Hepatocyte (in vitro differentiated cells): ENCODE data around the gene ZNF586. TPM values are rescaled to one million over a fixed set of nuclear protein-coding genes. Genes with fewer than 3 reads are reported as not detected.
A peak's percentile ranks its signal among the peaks of the same experiment; 100 is the strongest.

ENCODE experiments used
- DNase-seq: peaks from one replicate; pipeline ENCODE4 v3.0.0-alpha.2; 2016; ENCODE audit warnings: low spot score
- H2AFZ ChIP-seq: fragments of 200-600 bp; sonication (generic); 2 replicates; pipeline ENCODE4 v1.6.0; 2016; ENCODE audit warnings: antibody characterized with exemption, mild to moderate bottlenecking
- H3K27ac ChIP-seq: fragments of 200-600 bp; sonication (generic); 2 replicates; pipeline ENCODE4 v1.5.1; 2016; ENCODE audit warnings: mild to moderate bottlenecking
- H3K27me3 ChIP-seq: fragments of 200-600 bp; sonication (generic); 2 replicates; pipeline ENCODE4 v1.6.1; 2016
- H3K36me3 ChIP-seq: fragments of 200-600 bp; sonication (generic); replicated peaks from 2 replicates; pipeline ENCODE4 v1.5.1; 2016; ENCODE audit warnings: low read depth; ENCODE audit not compliant: insufficient read depth
- H3K4me1 ChIP-seq: fragments of 200-600 bp; sonication (generic); 2 replicates; pipeline ENCODE4 v1.5.1; 2016; ENCODE audit warnings: mild to moderate bottlenecking, moderate library complexity; ENCODE audit not compliant: insufficient read depth
- H3K4me2 ChIP-seq: fragments of 200-600 bp; sonication (generic); 2 replicates; pipeline ENCODE4 v1.6.0; 2016
- H3K4me3 ChIP-seq: fragments of 200-600 bp; sonication (generic); 2 replicates; pipeline ENCODE4 v1.5.1; 2016; ENCODE audit warnings: mild to moderate bottlenecking
- H3K79me2 ChIP-seq: fragments of 200-600 bp; sonication (generic); 2 replicates; pipeline ENCODE4 v1.6.0; 2017; ENCODE audit warnings: mild to moderate bottlenecking
- H3K9me2 ChIP-seq: fragments of 200-600 bp; sonication (generic); replicated peaks from 2 replicates; pipeline ENCODE4 v1.6.0; 2017; ENCODE audit warnings: mild to moderate bottlenecking; ENCODE audit not compliant: insufficient read depth
- H3K9me3 ChIP-seq: fragments of 200-600 bp; sonication (generic); 2 replicates; pipeline ENCODE4 v1.5.1; 2016; ENCODE audit warnings: low read depth, mild to moderate bottlenecking
- H4K20me1 ChIP-seq: fragments of 200-600 bp; sonication (generic); 2 replicates; pipeline ENCODE4 v1.6.0; 2016; ENCODE audit warnings: mild to moderate bottlenecking; ENCODE audit not compliant: insufficient read depth, poor library complexity, severe bottlenecking
- EZH2 ChIP-seq: fragments of 200-600 bp; sonication (generic); IDR thresholded peaks from 2 replicates; pipeline ENCODE4 v1.6.1; 2016; ENCODE audit warnings: antibody characterized with exemption, mild to moderate bottlenecking, borderline replicate concordance
- EZH2phosphoT487 ChIP-seq: fragments of 200-600 bp; sonication (generic); IDR thresholded peaks from one replicate; pipeline ENCODE4 v1.6.1; 2018; ENCODE audit warnings: antibody characterized with exemption, mild to moderate bottlenecking, low read depth, moderate library complexity; ENCODE audit not compliant: unreplicated experiment, severe bottlenecking
- WGBS: methylation state at CpG from one replicate; pipeline ENCODE4 v1.1.6; 2016; ENCODE audit warnings: low lambda C conversion rate; ENCODE audit errors: missing lambda C conversion rate; 5-methylcytosine and 5-hydroxymethylcytosine counted together
- polyA plus RNA-seq: library from polyadenylated mRNA; unstranded; fragments of >200 nt; fragmentation: Nextera tagmentation; extraction: Ambion mirVana; gene quantifications from 2 replicates; pipeline ENCODE4 v1.2.1, GENCODE V29; 2016
- total RNA-seq: library from RNA; depleted of rRNA; stranded (reverse); fragments of >200 nt; gene quantifications from 2 replicates; pipeline ENCODE4 v1.2.3, GENCODE V29; 2014
- TF ChIP-seq, protein P1 (sequence below): fragments of 200-600 bp; sonication (generic); IDR thresholded peaks from 2 replicates; pipeline ENCODE4 v1.5.1; 2016; ENCODE audit warnings: antibody characterized with exemption, mild to moderate bottlenecking; ENCODE audit not compliant: poor library complexity

Gene ZNF586
- total and polyA plus RNA-seq, 2 experiments from 2014 or later = 11.2 to 22.5 TPM

DNA sequence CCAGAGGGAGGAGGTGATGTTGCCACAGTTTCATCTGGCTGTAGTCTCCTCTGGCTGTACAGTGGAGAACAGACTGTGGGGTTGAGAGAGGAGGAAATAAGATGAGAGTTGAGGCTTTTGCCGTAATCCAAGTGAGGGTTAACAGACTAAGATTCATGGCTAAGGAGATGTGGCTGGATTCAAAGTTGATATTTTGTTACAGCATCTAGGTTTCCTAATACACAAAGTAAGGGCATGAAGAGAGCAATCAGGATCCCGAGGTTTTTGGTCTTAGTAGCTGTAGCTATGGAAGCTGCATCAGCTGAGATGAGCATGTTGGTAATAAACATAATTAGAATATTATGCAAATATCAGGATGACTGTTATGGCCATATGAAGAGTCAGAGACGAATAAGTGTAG lies 21.4 kb upstream of the ZNF586 start:
- TF ChIP-seq EZH2phosphoT487 (no peak), EZH2 (no peak)
- TF ChIP-seq, protein P1, sequence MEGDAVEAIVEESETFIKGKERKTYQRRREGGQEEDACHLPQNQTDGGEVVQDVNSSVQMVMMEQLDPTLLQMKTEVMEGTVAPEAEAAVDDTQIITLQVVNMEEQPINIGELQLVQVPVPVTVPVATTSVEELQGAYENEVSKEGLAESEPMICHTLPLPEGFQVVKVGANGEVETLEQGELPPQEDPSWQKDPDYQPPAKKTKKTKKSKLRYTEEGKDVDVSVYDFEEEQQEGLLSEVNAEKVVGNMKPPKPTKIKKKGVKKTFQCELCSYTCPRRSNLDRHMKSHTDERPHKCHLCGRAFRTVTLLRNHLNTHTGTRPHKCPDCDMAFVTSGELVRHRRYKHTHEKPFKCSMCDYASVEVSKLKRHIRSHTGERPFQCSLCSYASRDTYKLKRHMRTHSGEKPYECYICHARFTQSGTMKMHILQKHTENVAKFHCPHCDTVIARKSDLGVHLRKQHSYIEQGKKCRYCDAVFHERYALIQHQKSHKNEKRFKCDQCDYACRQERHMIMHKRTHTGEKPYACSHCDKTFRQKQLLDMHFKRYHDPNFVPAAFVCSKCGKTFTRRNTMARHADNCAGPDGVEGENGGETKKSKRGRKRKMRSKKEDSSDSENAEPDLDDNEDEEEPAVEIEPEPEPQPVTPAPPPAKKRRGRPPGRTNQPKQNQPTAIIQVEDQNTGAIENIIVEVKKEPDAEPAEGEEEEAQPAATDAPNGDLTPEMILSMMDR = no peak
- Histone ChIP-seq H2AFZ (no peak overlapping the region), H3K27ac (peak overlapping the region; percentile 90), H3K9me2 (no peaks in the 10 kb centered on the region), H3K4me1 (peaks cover 14% of the 10 kb centered on the region), H3K27me3 (no peaks in the 10 kb centered on the region), H4K20me1 (no peaks in the 10 kb centered on the region), H3K9me3 (peaks cover 4% of the 10 kb centered on the region), H3K79me2 (peaks cover 40% of the 10 kb centered on the region), H3K36me3 (peaks cover 11% of the 10 kb centered on the region), H3K4me2 (peak overlapping the region; percentile 83), H3K4me3 (peak overlapping the region; percentile 61)
- WGBS = 97% methylated on average over 3 of the region's 3 CpGs
- DNase-seq = no peak

- WGBS = 97% methylated on average over 10 of the region's 10 CpGs
- TF ChIP-seq EZH2 (no peak), EZH2phosphoT487 (no peak)
- TF ChIP-seq, protein P1 = no peak
- DNase-seq = no peak
- Histone ChIP-seq H3K36me3 (peaks cover 30% of the 10 kb centered on the region), H4K20me1 (no peaks in the 10 kb centered on the region), H3K4me2 (no peak overlapping the region), H3K27ac (no peak overlapping the region), H3K4me3 (no peak overlapping the region), H3K27me3 (no peaks in the 10 kb centered on the region), H3K9me3 (peaks cover 21% of the 10 kb centered on the region), H3K9me2 (no peaks in the 10 kb centered on the region), H3K4me1 (no peaks in the 10 kb centered on the region), H2AFZ (no peak overlapping the region), H3K79me2 (peaks cover 35% of the 10 kb centered on the region)
These were observed 15.3 kb upstream of the ZNF586 start for GRCh38 chr19:57754091-57754673.

- TF ChIP-seq, protein P1 = no peak
- TF ChIP-seq EZH2 = no peak
- TF ChIP-seq EZH2phosphoT487 = no peak
- no peak overlapping the region for H3K27ac ChIP-seq
- no peaks in the 10 kb centered on the region for H3K9me2 ChIP-seq
- peaks cover 30% of the 10 kb centered on the region for H3K36me3 ChIP-seq
- H3K4me2 ChIP-seq = no peak overlapping the region
- WGBS = 97% methylated on average over 4 of the region's 4 CpGs
- H3K79me2 ChIP-seq = peaks cover 26% of the 10 kb centered on the region
- no peak overlapping the region for H3K4me3 ChIP-seq
- peaks cover 21% of the 10 kb centered on the region for H3K9me3 ChIP-seq
- H2AFZ ChIP-seq = no peak overlapping the region
- H4K20me1 ChIP-seq = no peaks in the 10 kb centered on the region
- no peaks in the 10 kb centered on the region for H3K4me1 ChIP-seq
- no peak for DNase-seq
- no peaks in the 10 kb centered on the region for H3K27me3 ChIP-seq
These were observed 14.4 kb upstream of the ZNF586 start for GRCh38 chr19:57755031-57755430.
